ENCODE data around the gene PRR23E.

Gene PRR23E

DNA sequence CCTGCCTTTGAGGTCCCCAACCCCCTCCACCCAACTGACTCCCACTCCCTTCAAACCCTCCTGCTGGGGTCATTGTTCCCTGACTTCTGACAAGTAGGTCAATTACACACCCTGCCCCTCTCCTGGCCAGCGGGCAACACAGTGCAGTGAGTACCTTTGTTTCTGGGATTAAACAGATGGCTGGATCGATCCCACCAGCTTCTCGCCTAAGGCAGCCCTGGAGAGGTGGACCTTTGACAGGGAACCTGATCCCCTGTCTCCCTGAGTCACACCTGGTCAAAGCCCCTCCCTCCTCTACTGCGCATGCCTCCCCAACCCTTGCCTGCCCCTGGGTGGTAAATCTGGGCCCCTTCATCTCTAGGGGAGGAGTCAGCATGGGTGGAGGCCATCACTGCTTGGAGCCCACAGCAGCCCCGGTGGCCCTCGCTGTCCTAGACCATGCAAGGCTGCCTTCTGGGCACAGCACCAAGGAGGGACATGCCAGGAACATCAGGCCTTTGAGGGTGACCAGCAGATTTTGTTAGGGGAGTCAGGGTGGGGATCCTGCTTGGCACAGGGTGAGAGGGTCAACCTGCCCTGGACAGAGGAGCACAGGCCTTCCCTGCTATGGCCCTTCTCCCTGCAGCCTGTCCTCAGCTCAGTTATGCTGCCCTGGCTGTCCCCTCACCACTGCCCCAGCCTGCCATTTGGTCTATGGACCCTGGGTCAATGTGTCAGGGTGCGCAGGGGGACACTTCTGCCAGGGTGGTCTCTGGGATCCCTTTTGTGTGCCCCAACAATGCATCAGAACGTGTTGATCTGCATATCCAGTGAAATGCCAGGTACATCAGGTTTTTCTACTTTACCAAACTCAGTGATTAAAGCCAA lies 9.8 kb upstream of the PRR23E start:
- H3K27me3 ChIP-seq (ENCODE audit: insufficient read depth, poor library complexity, severe bottlenecking) = no peaks in the 10 kb centered on the region
- no peak overlapping the region for H3K27ac ChIP-seq (replicated peaks)
- H3K4me3 ChIP-seq (replicated peaks; ENCODE audit: insufficient read depth, low read length) = no peak overlapping the region
- no peak for DNase-seq (ENCODE audit: low read depth in 1 of 2, low spot score in 1 of 2)
- TF ChIP-seq POLR2AphosphoS5 (IDR thresholded peaks at IDR 0.05; ENCODE audit: low read depth) = no peak
- TF ChIP-seq GABPA (IDR thresholded peaks at IDR 0.05; ENCODE audit: low read depth) = no peak
- TF ChIP-seq, protein P1, sequence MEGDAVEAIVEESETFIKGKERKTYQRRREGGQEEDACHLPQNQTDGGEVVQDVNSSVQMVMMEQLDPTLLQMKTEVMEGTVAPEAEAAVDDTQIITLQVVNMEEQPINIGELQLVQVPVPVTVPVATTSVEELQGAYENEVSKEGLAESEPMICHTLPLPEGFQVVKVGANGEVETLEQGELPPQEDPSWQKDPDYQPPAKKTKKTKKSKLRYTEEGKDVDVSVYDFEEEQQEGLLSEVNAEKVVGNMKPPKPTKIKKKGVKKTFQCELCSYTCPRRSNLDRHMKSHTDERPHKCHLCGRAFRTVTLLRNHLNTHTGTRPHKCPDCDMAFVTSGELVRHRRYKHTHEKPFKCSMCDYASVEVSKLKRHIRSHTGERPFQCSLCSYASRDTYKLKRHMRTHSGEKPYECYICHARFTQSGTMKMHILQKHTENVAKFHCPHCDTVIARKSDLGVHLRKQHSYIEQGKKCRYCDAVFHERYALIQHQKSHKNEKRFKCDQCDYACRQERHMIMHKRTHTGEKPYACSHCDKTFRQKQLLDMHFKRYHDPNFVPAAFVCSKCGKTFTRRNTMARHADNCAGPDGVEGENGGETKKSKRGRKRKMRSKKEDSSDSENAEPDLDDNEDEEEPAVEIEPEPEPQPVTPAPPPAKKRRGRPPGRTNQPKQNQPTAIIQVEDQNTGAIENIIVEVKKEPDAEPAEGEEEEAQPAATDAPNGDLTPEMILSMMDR (IDR thresholded peaks at IDR 0.05; ENCODE audit: insufficient read depth, low read length) = no peak
- TF ChIP-seq SPI1 (IDR thresholded peaks at IDR 0.05; ENCODE audit: borderline replicate concordance, low read depth) = no peak
- TF ChIP-seq, protein P2, sequence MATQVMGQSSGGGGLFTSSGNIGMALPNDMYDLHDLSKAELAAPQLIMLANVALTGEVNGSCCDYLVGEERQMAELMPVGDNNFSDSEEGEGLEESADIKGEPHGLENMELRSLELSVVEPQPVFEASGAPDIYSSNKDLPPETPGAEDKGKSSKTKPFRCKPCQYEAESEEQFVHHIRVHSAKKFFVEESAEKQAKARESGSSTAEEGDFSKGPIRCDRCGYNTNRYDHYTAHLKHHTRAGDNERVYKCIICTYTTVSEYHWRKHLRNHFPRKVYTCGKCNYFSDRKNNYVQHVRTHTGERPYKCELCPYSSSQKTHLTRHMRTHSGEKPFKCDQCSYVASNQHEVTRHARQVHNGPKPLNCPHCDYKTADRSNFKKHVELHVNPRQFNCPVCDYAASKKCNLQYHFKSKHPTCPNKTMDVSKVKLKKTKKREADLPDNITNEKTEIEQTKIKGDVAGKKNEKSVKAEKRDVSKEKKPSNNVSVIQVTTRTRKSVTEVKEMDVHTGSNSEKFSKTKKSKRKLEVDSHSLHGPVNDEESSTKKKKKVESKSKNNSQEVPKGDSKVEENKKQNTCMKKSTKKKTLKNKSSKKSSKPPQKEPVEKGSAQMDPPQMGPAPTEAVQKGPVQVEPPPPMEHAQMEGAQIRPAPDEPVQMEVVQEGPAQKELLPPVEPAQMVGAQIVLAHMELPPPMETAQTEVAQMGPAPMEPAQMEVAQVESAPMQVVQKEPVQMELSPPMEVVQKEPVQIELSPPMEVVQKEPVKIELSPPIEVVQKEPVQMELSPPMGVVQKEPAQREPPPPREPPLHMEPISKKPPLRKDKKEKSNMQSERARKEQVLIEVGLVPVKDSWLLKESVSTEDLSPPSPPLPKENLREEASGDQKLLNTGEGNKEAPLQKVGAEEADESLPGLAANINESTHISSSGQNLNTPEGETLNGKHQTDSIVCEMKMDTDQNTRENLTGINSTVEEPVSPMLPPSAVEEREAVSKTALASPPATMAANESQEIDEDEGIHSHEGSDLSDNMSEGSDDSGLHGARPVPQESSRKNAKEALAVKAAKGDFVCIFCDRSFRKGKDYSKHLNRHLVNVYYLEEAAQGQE (IDR thresholded peaks at IDR 0.05; ENCODE audit: insufficient replicate concordance, low read depth) = no peak

DNA sequence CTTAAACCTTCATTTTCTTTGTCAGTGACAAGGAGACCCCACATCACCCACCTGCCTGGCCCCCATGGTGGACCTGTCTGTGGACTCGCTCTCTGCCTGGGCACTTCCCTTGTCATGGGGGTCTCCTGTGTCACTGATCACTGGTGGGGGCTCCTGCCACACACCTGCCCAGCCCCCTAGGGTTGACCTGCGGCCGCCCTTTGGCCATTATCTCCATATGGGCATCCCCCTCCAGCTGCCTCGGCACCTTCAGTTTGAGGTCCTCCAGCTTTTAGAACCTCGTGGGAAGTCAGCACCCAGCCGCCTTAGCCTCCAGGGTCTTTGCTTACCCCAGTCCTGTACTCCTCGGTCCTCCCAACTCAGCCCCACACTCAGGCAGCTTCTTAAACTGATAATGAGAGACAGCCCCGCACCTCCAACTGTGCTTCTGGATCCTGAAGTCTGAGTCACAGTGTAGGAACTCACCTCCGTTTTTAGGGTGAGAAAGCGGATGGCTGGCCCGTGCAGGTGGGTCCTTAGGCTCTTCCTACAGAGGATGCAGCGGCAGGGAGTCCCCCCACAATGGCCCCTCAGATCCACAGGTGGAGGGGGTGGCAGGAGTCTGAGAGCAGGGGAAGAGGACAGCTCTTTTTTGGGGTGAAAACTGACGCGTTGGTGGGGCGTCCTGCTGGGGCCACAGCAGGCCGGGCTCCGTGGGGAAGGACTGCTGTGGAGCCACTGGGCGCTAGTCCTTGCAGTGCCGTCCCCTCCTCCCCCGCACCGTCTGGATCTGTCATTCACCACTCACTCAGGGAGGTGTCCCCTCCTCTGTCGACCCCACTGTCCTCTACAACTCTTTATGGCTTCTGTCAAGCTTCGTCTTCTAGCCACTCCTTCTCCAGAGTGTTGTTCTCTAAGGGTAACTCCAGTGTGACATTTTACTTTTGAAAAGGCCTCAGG lies 8.7 kb upstream of the PRR23E start:
- DNase-seq (ENCODE audit: low read depth in 1 of 2, low spot score in 1 of 2) = no peak
- H3K4me3 ChIP-seq (replicated peaks; ENCODE audit: insufficient read depth, low read length) = no peak overlapping the region
- no peaks in the 10 kb centered on the region for H3K27me3 ChIP-seq (ENCODE audit: insufficient read depth, poor library complexity, severe bottlenecking)
- H3K27ac ChIP-seq (replicated peaks) = no peak overlapping the region
- no peak for TF ChIP-seq GABPA (IDR thresholded peaks at IDR 0.05; ENCODE audit: low read depth)
- no peak for TF ChIP-seq POLR2AphosphoS5 (IDR thresholded peaks at IDR 0.05; ENCODE audit: low read depth)
- TF ChIP-seq, protein P2 (IDR thresholded peaks at IDR 0.05; ENCODE audit: insufficient replicate concordance, low read depth) = no peak
- no peak for TF ChIP-seq SPI1 (IDR thresholded peaks at IDR 0.05; ENCODE audit: borderline replicate concordance, low read depth)
- TF ChIP-seq, protein P1 (IDR thresholded peaks at IDR 0.05; ENCODE audit: insufficient read depth, low read length) = no peak

DNA sequence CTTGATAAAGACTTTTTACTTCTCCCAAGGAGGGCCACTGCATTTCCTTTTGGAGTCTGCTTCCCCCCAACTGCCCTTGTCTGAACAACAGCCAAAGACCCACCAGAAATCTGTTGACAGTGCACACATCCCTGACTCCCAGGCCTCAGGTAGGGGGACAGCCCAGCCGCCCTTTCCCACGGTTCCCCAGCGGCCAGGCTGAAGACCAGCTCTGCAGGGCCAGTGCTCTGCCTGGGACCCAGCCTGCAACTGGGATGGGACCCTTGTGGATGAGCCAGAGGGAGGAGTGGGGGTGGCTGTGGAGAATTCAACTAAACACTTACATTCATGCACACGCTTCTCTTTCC lies 8.1 kb upstream of the PRR23E start:
- Histone ChIP-seq H3K4me3 (replicated peaks; ENCODE audit: insufficient read depth, low read length) (no peak overlapping the region), H3K27ac (replicated peaks) (no peak overlapping the region), H3K27me3 (ENCODE audit: insufficient read depth, poor library complexity, severe bottlenecking) (no peaks in the 10 kb centered on the region)
- no peak for TF ChIP-seq POLR2AphosphoS5 (IDR thresholded peaks at IDR 0.05; ENCODE audit: low read depth)
- no peak for TF ChIP-seq SPI1 (IDR thresholded peaks at IDR 0.05; ENCODE audit: borderline replicate concordance, low read depth)
- TF ChIP-seq, protein P1 (IDR thresholded peaks at IDR 0.05; ENCODE audit: insufficient read depth, low read length) = no peak
- TF ChIP-seq, protein P2 (IDR thresholded peaks at IDR 0.05; ENCODE audit: insufficient replicate concordance, low read depth) = no peak
- TF ChIP-seq GABPA (IDR thresholded peaks at IDR 0.05; ENCODE audit: low read depth) = no peak
- no peak for DNase-seq (ENCODE audit: low read depth in 1 of 2, low spot score in 1 of 2)
